Panc1 (cell line): ENCODE data around the gene HDLBP.

Experiments used
- POLR2AphosphoS5 ChIP-seq: IDR thresholded peaks from 2 replicates; pipeline ENCODE4 v1.6.1; 2012; ENCODE audit warnings: mild to moderate bottlenecking, low read depth, low read length, moderate library complexity
- REST ChIP-seq, 2 experiments: IDR thresholded peaks; 2 replicates each; pipeline ENCODE4 v1.6.1; 2011 to 2012; ENCODE audit warnings: low read depth in 2 of 2, control low read depth in 1 of 2, low read length in 1 of 2, mild to moderate bottlenecking in 1 of 2, moderate library complexity in 1 of 2; ENCODE audit not compliant: insufficient read depth in 1 of 2
- SIN3A ChIP-seq: IDR thresholded peaks from 2 replicates; pipeline ENCODE4 v1.6.1; 2012; ENCODE audit warnings: low read depth, mild to moderate bottlenecking, low read length, moderate library complexity, borderline replicate concordance; ENCODE audit not compliant: insufficient read depth
- TCF7L2 ChIP-seq: IDR thresholded peaks from 2 replicates; pipeline ENCODE4 v1.6.1; 2011; ENCODE audit warnings: mild to moderate bottlenecking, low read depth, low read length, inconsistent platforms
- TF ChIP-seq, protein P1 (sequence below): fragments of 450-650 bp; IDR thresholded peaks from 2 replicates; pipeline ENCODE4 v1.5.1; 2017; ENCODE audit warnings: mild to moderate bottlenecking

DNA sequence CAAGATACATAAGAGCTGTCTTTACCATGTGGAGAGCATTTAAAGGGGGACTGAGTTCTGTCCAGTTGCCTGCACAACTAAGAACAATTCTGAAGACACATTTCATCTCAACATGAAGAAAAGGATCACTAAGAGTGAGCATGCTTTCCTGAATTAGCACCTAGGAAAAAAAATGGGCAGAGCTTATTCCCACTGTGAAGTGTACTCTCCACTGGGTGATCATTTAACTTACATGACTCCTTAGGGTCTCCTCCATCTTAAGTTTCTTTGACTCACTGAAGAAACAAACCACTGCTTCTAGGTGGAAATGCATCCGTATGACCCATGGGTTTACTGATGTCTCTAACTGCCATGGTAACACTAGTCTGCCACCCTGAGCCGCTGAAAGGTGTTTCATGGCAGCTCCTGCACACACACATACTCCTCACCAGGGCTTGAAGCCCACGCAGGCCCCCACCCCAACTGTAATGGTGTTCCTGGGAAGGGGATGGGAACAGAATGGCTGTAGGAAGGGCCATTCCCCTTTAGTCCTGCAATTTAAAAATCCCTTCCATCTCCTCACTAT is 27.1 kb downstream of the HDLBP start:
- TF ChIP-seq, protein P1, sequence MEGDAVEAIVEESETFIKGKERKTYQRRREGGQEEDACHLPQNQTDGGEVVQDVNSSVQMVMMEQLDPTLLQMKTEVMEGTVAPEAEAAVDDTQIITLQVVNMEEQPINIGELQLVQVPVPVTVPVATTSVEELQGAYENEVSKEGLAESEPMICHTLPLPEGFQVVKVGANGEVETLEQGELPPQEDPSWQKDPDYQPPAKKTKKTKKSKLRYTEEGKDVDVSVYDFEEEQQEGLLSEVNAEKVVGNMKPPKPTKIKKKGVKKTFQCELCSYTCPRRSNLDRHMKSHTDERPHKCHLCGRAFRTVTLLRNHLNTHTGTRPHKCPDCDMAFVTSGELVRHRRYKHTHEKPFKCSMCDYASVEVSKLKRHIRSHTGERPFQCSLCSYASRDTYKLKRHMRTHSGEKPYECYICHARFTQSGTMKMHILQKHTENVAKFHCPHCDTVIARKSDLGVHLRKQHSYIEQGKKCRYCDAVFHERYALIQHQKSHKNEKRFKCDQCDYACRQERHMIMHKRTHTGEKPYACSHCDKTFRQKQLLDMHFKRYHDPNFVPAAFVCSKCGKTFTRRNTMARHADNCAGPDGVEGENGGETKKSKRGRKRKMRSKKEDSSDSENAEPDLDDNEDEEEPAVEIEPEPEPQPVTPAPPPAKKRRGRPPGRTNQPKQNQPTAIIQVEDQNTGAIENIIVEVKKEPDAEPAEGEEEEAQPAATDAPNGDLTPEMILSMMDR, result no peak
- TF ChIP-seq REST (IDR thresholded peaks at IDR 0.05; ENCODE audit: insufficient read depth in 1 of 2, low read depth in 2 of 2, low read length in 1 of 2) (no peak), SIN3A (no peak), POLR2AphosphoS5 (no peak), TCF7L2 (no peak)
